PFSK-1 (cell line): ENCODE measurements around the gene PARD6G.

Experiments
- FOXP2 ChIP-seq: optimal IDR thresholded peaks from 2 replicates; pipeline ENCODE3; 2011; ENCODE audit warnings: borderline replicate concordance, control low read depth, inconsistent platforms; ENCODE audit not compliant: insufficient read depth; ENCODE audit errors: extremely low read length, extremely low read depth
- POLR2AphosphoS5 ChIP-seq: IDR thresholded peaks from 2 replicates; pipeline ENCODE4 v1.6.1; 2012; ENCODE audit warnings: low read depth, mild to moderate bottlenecking, control low read depth, low read length, moderate library complexity
- REST ChIP-seq, 2 experiments: IDR thresholded peaks; 2 replicates each; pipeline versions ENCODE4 v1.6.1 to v1.8.0; 2011 to 2012; ENCODE audit warnings: low read depth in 2 of 2, low read length in 2 of 2, control low read depth in 1 of 2, inconsistent platforms in 1 of 2, mild to moderate bottlenecking in 1 of 2, moderate library complexity in 1 of 2; ENCODE audit not compliant: insufficient read depth in 1 of 2
- SIN3A ChIP-seq: IDR thresholded peaks from 2 replicates; pipeline ENCODE4 v1.6.1; 2012; ENCODE audit warnings: mild to moderate bottlenecking, low read length, moderate library complexity, borderline replicate concordance; ENCODE audit not compliant: insufficient read depth
- TAF1 ChIP-seq: IDR thresholded peaks from 2 replicates; pipeline ENCODE4 v1.6.1; 2012; ENCODE audit warnings: low read length, control low read depth, borderline replicate concordance; ENCODE audit not compliant: insufficient read depth

Gene PARD6G

DNA sequence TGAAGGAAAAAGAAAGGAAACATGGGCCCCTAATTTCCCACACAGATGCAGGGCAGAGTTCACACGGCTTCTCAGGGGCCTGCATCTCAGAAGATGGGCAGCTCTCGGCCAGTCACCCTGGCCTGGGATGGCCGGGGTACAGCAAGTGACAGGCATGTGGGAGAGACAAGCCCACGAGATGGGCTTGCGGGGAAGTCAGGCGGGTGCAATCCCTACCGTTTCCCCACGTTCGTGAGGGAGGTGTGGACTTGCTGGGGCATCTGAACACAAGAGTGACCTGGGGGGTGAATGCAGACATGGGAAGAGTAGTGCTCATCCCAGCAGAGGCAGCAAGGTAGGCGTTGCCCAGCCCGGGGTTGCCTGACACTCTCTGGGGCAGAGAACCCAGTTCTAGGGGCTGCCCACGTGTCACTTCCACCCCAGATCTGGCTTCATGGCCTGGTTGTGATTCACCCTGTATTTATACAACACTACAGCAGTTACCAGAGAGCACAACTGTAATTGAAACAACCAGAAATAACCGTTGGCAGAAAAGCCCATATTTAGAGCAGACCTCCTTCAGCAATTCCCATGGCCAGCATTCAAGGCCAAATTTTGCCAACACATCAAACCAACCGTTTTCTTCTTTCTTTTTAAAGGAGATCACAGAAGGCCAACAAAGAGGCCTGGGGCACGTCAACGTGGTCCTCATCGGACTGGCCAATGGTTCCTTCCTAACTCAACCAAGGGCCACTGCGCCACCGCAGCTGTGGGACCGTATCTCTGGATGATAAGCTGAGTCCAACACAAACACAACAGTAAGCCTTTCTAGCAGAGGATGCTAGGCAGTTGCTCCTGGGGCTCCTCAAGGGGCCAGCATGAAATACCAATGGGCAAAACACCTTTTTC is 58.4 kb downstream of the PARD6G start:
- no peak for TF ChIP-seq FOXP2
- TF ChIP-seq REST (IDR thresholded peaks at IDR 0.05; ENCODE audit: insufficient read depth in 1 of 2, low read depth in 2 of 2, low read length in 2 of 2), result no peak
- TF ChIP-seq SIN3A, result no peak

DNA sequence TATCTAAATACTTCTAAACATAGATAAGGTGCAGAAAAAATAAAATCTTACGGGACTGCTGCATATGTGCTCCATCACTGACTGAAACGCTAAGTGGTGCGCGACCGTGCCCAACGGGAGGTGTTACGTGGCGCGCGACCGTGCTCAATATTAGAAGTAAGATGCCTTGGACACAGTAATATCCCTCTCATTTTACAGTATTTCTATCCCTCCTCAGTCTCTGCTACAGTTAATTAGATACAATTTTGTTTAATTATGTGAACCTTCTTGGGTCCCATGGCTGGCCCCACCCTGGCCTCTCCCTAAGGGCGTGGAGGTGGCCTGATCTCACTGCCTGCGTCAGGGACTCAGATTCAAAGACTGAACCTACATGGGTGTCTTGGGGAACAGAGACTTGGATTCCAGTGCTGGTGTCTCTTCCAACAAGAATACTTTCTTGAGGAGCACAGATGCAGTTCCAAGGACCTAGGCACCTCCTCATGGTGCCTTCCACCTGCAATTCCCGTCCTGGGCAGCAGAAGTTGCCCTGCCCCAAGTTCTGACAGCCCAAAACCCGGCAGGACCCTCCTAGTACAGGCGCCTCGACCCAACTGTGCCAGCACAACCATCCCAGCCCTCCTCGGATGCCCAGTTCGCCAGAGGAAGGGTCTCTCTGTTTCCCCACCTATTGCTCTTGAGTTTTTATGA is 59.2 kb downstream of the PARD6G start:
- TF ChIP-seq POLR2AphosphoS5, result no peak
- TF ChIP-seq REST (IDR thresholded peaks at IDR 0.05; ENCODE audit: insufficient read depth in 1 of 2, low read depth in 2 of 2, low read length in 2 of 2), result no peak
- TF ChIP-seq FOXP2, result no peak
- no peak for TF ChIP-seq TAF1
- no peak for TF ChIP-seq SIN3A

GRCh38 chr18:80185545-80185944 is 61.8 kb downstream of the PARD6G start:
- TF ChIP-seq TAF1 (no peak), FOXP2 (no peak), REST (IDR thresholded peaks at IDR 0.05; ENCODE audit: insufficient read depth in 1 of 2, low read depth in 2 of 2, low read length in 2 of 2) (no peak), POLR2AphosphoS5 (no peak), SIN3A (no peak)

DNA sequence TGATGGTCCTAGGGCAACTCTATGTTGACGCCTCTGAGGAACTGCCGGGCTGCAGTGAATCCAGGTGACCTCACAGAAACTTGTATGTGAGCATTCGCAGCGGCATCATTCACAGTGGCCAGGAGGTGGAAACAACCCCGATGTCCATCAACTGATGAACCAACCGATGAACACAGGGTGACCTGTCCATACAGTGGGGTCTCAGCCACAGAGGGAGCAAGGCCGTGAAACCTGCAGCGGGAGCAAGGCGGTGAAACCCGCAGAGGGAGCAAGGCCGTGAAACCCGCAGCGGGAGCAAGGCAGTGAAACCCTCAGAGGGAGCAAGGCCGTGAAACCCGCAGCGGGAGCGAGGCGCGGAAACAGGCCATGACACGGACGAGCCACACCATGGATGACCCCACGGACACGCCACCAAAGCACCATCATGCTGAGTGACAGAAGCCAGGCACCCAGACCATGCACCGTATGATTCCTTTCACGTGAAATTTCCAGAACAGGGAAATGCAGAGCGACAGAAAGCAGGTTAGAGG is 63.0 kb downstream of the PARD6G start:
- TF ChIP-seq REST (IDR thresholded peaks at IDR 0.05; ENCODE audit: insufficient read depth in 1 of 2, low read depth in 2 of 2, low read length in 2 of 2) (no peak), POLR2AphosphoS5 (no peak), FOXP2 (no peak), TAF1 (no peak), SIN3A (no peak)
